SK-N-MC (cell line): ENCODE data around the gene AGT.

Experiments used
- EZH2 ChIP-seq: fragments of 200-600 bp; sonication (generic); IDR thresholded peaks from one replicate; pipeline ENCODE4 v1.6.1; 2017; ENCODE audit warnings: antibody characterized with exemption
- POLR2AphosphoS5 ChIP-seq: IDR thresholded peaks from 2 replicates; pipeline ENCODE4 v1.6.1; 2012; ENCODE audit warnings: mild to moderate bottlenecking, low read depth, low read length, borderline replicate concordance

GRCh38 chr1:230686747-230687146 is 27.2 kb downstream of the AGT start:
- TF ChIP-seq POLR2AphosphoS5 (no peak), EZH2 (no peak)
